Measurements from ENCODE around the gene ASCC3.
"Not testable (repeated sequence)": the region's sequence is repeated elsewhere in the genome, so short reads cannot be mapped to it uniquely, and the experiment has no call there.

ASCC3 gene

DNA sequence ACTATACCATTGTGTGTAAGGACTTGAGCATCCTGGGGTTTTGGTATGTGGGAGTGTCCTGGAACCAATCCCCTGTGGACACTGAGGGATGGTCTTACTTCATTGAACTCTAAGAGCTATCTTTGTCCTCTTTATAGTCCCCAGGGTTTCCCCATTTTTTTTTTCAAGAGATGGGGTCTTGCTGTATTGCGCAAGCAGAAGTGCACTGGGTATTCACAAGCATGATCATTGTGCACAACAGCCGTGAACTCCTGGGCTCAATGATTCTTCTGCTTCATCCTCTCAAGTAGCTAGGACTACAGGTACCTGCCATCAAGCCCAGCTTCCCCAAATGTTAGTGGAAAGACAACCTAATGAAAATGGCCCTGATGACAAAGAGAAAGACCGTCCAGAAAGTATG, 2.2 kb upstream of the ASCC3 start:
- no peak for DNase-seq (ENCODE audit: low read depth, low spot score)

- no peak for DNase-seq (ENCODE audit: low read depth, low spot score)
Measured at GRCh38 chr6:100881707-100882040, 545 bp upstream of the ASCC3 start.

DNA sequence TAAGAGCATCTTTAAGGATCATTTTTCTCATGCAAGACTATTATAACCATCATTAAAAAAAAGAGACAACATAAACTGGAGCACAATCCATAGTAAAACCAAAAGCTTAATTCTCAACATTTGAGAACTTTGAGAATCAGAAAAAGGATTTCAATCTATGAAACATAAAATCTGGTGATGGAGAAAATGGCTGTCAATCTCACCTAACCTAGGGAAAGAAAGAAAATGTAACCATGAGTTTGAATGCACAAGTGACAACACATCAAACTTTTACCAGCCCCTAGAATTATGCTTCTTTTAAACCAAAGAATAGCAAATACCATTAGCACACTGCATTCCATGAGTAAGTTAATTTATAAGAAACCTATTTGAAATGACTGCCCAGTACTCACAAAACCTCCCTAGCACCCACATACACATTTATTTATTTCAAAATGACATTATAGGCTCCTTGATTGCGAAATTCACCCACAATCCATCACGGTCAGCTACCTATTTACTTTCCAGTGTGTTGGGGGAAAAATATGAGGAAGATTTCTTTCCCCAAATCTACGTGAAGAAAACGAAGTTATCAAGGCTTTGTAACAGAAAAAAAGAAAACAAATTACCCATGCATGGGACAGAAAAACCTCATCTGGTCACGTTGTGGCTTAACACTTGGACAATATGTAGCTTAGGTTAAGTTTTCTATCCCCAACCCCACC, 828 bp downstream of the ASCC3 start:
- DNase-seq (ENCODE audit: low read depth, low spot score) = no peak

GRCh38 chr6:100879317-100879716, 1.8 kb downstream of the ASCC3 start:
- no peak for DNase-seq (ENCODE audit: low read depth, low spot score)

GRCh38 chr6:100877851-100878250, 3.3 kb downstream of the ASCC3 start:
- DNase-seq (ENCODE audit: low read depth, low spot score) = no peak

DNA sequence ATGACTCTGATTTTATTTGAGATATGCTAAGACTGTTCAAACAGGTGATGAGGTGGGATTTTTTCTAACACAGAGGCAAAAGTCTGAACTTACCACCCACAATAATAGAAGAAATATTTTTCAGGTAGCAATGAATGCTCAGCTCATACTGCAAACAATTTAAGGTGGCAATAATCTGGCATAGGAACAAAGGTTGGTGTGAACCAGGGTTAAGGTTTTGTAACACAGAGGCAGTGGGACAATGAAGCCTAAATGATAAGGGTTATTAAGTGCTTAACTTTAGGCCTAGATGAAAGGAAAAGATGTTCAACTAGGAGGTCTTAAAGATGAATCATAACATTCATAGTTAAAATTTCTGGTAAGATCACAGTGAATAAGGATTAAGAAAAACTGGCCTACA, 4.9 kb downstream of the ASCC3 start:
- no peak for DNase-seq (ENCODE audit: low read depth, low spot score)

- no peak for DNase-seq (ENCODE audit: low read depth, low spot score)
Measured at GRCh38 chr6:100865525-100865924, 15.6 kb downstream of the ASCC3 start.

- no peak for DNase-seq (ENCODE audit: low read depth, low spot score)
Measured at GRCh38 chr6:100862063-100862462, 19.1 kb downstream of the ASCC3 start.

DNA sequence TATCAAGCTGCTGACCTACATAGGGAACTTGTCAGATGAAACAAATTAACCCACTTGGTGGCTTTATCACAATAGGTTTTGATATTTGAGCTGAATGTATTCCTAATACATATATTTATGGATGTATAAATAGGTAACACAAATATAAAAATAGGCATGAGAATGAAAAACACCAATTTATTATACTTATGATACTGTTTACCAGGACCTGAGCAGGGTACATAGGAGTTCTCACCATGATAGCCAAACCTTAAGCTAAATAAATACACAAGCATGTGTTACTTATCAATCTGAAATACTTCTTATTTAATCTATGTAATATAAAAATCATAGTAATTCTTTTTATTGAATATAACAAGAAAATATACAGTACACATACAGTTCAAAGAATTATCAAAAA, 25.0 kb downstream of the ASCC3 start:
- no peak for DNase-seq (ENCODE audit: low read depth, low spot score)

DNA sequence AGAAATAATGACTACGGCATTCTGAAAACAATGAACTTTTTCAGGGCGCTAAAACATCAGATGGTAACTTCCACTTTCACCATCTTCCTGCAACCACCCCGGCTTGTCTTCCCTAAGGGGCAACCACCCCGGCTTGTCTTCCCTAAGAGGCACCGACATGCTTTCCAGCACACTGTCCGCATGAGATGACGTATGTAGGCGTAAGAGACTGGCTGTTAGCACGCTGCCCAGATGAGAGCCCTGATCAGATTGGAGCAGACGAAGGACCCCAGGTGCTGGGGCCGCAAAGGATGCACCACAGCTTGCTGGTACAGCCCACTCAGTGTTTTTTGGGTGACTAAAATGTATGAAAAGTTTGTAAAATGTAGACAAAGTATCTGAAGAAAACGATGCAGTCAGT, 29.3 kb downstream of the ASCC3 start:
- DNase-seq (ENCODE audit: low read depth, low spot score) = no peak

DNA sequence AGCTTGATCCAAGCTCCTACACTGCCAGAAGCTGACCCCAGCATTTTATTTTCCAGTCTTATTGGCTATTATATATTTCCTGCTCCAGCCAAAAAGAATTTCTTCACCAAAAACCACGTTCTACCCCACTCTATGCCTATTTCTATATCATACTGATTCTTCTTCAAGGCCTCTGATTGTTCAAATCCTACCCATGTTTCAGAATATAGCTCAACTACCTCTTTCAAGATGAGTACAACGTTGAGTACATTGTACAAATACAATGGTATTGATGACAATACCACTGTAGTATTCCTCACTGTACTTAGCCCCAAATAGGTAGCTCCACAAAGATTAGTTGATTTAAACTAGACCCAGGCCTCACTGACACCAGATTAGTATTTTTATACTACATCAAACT, 31.0 kb downstream of the ASCC3 start:
- no peak for DNase-seq (ENCODE audit: low read depth, low spot score)

DNA sequence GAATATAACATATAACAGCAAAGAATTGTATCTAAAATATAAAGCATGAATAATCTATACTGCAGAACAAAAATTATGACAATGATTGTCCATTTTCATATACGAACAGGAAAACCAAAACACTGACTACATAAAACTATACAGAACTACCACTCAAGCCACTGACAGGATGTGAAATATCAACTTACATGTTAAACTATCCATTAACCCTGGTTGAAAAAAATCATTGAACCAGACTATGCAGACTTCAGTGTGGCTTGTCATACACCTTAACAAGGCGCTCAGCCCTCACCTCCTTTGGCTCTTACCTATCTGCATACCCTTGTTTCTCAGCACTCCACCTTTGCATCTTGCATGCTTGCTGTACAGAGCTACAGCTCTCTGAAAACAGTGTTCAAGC, 34.9 kb downstream of the ASCC3 start:
- no peak for DNase-seq (ENCODE audit: low read depth, low spot score)

DNA sequence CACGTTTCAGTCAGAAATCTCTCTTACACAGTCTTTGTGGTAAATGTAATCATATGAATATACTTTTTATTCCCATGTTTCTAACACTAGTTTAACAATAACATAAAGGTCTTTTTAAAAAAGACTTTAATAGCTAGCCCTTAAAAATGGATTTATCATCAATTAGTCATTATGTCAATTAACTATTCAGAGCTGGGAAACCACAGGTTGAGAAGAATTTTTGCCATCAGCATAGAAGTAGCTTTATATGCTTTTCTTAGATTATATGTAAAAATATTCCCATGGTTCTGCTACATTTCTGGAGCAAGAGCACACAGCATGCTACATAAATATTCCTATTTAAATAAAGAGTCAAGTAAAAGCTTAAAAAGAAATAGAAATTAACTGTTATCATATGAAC, 35.5 kb downstream of the ASCC3 start:
- no peak for DNase-seq (ENCODE audit: low read depth, low spot score)

- DNase-seq (ENCODE audit: low read depth, low spot score) = no peak
Measured at GRCh38 chr6:100839419-100839818, 41.7 kb downstream of the ASCC3 start.

- DNase-seq (ENCODE audit: low read depth, low spot score) = no peak
Measured at GRCh38 chr6:100838011-100838410, 43.1 kb downstream of the ASCC3 start.

DNA sequence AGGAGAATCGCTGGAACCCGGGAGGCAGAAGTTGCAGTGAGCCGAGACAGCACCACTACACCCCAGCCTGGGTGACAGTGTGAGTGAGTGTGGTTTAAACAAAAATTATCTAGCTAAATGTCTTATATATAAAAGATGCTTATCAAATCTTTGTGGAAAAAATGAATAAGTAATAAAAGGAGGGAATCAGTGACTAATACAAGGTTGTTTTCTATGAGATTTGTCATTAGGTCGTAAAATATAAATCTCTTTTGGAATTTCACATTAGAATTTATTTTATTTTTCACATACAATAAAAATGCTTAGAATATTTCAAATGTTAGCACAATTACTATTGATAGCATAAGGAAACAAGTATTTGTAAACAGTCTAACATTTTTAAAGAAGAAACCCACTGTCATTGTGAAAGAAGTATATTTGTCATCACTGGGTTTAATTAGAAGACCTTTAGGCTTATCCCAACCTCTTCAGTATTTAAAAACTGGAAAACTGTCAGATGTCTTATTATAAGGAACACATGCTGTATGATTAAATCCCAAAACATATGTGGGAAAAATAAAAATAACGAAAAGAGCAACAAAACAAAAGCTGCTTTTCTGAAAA, 47.1 kb downstream of the ASCC3 start:
- no peak for DNase-seq (ENCODE audit: low read depth, low spot score)

GRCh38 chr6:100829077-100829595, 52.0 kb downstream of the ASCC3 start:
- DNase-seq (ENCODE audit: low read depth, low spot score) = not testable (repeated sequence)

DNA sequence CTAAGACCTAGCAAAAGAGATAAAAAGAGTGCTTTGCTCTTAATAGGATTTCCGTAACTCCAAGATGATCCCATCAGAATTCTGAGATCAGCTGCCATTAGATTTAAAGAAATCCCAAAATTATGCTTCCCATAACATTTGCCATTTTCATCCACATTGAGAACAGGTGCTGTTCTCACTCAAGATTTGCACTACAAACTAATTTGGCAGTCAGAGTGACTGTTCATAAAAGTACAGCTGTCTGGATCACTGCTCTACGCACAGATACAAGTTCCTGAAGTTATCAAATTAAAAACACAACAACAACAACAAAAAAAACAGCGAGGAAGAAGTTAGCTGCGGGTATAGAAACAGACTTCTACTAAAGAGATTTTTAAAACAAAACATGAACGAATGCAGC, 58.1 kb downstream of the ASCC3 start:
- DNase-seq (ENCODE audit: low read depth, low spot score) = no peak

DNA sequence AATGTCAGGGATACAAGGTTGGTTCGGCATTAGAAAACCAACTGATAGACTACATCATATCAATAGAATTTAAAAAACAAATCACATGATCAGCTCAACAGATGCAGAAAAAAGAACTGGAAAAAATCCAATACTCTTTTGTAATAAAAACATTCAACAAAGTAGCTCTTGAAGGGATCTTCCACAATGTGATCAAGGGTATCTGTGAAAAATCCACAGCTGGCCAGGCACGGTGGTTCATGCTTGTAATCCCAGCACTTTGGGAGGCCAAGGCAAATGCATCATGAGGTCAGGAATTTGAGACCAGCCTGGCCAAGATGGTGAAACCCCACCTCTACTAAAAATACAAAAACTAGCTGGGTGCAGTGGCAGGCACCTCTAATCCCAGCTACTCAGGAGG, 63.1 kb downstream of the ASCC3 start:
- no peak for DNase-seq (ENCODE audit: low read depth, low spot score)

- DNase-seq (ENCODE audit: low read depth, low spot score) = no peak
Measured at GRCh38 chr6:100810015-100810414, 71.1 kb downstream of the ASCC3 start.

GRCh38 chr6:100809346-100809745, 71.8 kb downstream of the ASCC3 start:
- no peak for DNase-seq (ENCODE audit: low read depth, low spot score)

GRCh38 chr6:100808638-100809275, 72.4 kb downstream of the ASCC3 start:
- DNase-seq (ENCODE audit: low read depth, low spot score) = no peak

- no peak for DNase-seq (ENCODE audit: low read depth, low spot score)
Measured at GRCh38 chr6:100806296-100806695, 74.8 kb downstream of the ASCC3 start.
